Activated CD8-positive, alpha-beta T cell treated with anti-CD3 and anti-CD28 coated beads, Interleukin-2, amount 10 ng/mL, durations not matched to agents 7 days and 5 days (primary cell): Measurements from ENCODE around the gene SBK1. TPM values are rescaled to one million over a fixed set of nuclear protein-coding genes. Genes with fewer than 3 reads are reported as not detected.

ENCODE experiments used
- ATAC-seq: fragments of 150-1000 bp; cut with Tn5 transposase; one replicate; pipeline ENCODE4 v1.10.0; 2021; ENCODE audit warnings: moderate library complexity
- CTCF ChIA-PET: fragments of 350-600 bp; sonication (Branson Sonifier 250); formaldehyde crosslinking; loops from one replicate; lab custom pipeline; 2021; ENCODE audit warnings: antibody characterized with exemption; lab: Charles Lee
- POLR2A ChIA-PET: fragments of 350-600 bp; sonication (Branson Sonifier 250); formaldehyde crosslinking; loops from one replicate; lab custom pipeline; 2021; ENCODE audit warnings: antibody characterized with exemption; lab: Charles Lee
- DNase-seq: peaks from one replicate; pipeline ENCODE4 v3.0.0-alpha.2; 2020
- H3K27ac Mint-ChIP-seq: one replicate; pipeline ENCODE4 v1.8.0; 2021; ENCODE audit warnings: mild to moderate bottlenecking, mixed read lengths
- H3K27me3 Mint-ChIP-seq: one replicate; pipeline ENCODE4 v1.8.0; 2021; ENCODE audit warnings: low read depth, mixed read lengths
- H3K36me3 Mint-ChIP-seq: one replicate; pipeline ENCODE4 v1.8.0; 2021; ENCODE audit warnings: low read depth, mixed read lengths
- H3K4me1 Mint-ChIP-seq: one replicate; pipeline ENCODE4 v1.8.0; 2021; ENCODE audit warnings: low read depth, mixed read lengths
- H3K4me3 Mint-ChIP-seq: one replicate; pipeline ENCODE4 v1.8.0; 2021; ENCODE audit warnings: mild to moderate bottlenecking, mixed read lengths
- H3K9me3 Mint-ChIP-seq: one replicate; pipeline ENCODE4 v1.8.0; 2022; ENCODE audit warnings: mixed read lengths; ENCODE audit not compliant: insufficient read depth
- total RNA-seq, 2 experiments: library from RNA; stranded (reverse); gene quantifications; one replicate each; pipeline ENCODE4 v1.2.3, GENCODE V29; 2021

SBK1 gene
- total RNA-seq, 2 experiments from 2014 or later: 10.0 to 10.7 TPM

DNA sequence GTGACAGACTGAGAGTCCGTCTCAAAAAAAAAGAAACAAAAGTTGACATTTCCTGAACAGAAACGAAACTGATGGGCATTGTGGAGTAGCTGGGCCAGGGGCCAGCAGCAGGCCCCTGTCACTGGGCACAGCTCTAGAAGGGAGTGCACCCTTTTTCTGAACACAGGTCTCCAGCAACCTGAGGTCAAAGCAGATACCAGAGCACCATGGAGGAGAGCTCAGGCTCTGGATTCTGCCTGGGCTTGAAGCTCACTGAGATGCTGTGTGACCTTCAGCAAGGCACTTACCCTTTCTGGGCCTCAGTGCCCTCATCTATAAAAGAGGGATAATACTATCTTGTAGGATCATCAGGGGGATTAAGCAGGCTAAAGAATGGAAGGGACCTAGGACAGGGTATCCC is 5.0 kb downstream of the SBK1 start:
- CTCF ChIA-PET: interaction anchor here (0.8 to 5.2 kb wide), 5 partner anchors 12 to 160 kb away, joined by 3 to 28 read pairs (median 7); no protein-coding TSS in a partner anchor
- H3K27me3 Mint-ChIP-seq: peaks cover 5% of the 10 kb centered on the region
- ATAC-seq (no peak), DNase-seq (no peak)
- H3K4me1 Mint-ChIP-seq: peaks cover 47% of the 10 kb centered on the region
- H3K4me3 Mint-ChIP-seq: peak overlapping the region; percentile 15
- no peaks in the 10 kb centered on the region for H3K9me3 Mint-ChIP-seq
- POLR2A ChIA-PET: interaction anchor here (0.7 to 1.5 kb wide), 3 partner anchors 11 to 86 kb away, joined by 3 to 6 read pairs (median 4); no protein-coding TSS in a partner anchor
- peaks cover 13% of the 10 kb centered on the region for H3K36me3 Mint-ChIP-seq
- H3K27ac Mint-ChIP-seq: peak overlapping the region; percentile 84

DNA sequence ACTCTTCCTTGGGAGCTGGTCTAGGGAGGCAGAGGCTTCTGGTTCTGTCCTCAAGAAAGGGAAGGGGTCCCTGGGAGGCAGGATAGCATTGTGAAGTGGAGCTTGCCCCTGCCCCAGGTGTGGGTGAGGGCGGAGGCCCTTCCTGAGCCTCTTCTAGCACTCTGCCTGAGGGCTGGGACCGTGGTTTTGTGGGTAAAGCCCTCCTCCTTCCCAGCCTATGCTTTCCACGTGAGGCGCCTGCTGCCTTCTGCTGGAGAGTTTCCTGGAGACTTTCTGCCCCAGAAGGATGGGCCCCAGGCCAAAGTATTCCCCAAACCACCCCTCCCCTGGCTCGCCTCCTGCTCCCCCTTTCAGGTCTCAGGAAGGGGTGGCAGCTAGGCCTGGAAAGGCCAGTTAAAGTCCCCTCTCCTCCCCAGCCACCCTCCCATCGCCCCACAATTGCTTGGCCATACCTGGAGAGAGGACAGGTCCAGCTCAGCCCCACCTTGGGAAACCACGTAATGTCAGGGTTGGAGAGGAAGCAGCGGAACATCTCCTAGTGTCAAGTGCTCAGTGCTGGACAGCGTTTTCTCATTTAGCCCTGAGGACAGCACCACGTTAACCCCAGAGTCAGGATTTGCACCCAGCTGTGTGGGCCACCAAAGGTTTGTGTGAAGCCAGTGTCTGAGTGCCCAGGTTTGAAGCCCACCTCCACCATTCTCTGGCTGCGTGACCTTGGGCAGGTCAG is 5.6 kb downstream of the SBK1 start:
- peak overlapping the region; percentile 15 for H3K4me3 Mint-ChIP-seq

DNA sequence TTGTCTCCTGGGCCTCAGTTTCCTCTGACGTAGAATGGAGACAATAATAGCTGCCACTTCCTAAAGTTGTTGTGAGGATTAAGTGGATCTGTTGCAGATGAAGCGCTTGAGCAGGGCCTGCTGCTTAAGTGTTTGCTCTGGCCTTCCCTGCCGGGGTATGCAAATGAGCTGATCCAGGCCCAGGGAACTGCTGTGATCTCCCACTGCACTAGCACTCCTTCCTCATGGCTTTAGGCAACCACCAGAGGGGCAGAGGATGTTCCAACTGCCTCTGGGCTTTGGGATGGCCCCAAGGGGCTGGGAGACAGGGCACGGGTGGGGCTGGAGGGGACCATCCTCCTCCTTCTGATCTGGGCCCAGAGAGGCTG is 6.2 kb downstream of the SBK1 start:
- no peak for ATAC-seq
- no peak for DNase-seq
- Mint-ChIP-seq H3K27ac (no peak overlapping the region), H3K36me3 (peaks cover 13% of the 10 kb centered on the region), H3K4me3 (no peak overlapping the region), H3K27me3 (peaks cover 5% of the 10 kb centered on the region), H3K4me1 (peaks cover 46% of the 10 kb centered on the region), H3K9me3 (no peaks in the 10 kb centered on the region)
- POLR2A ChIA-PET: interaction anchor here (0.6 to 0.8 kb wide), 2 partner anchors 11 to 21 kb away, joined by 3 read pairs; no protein-coding TSS in a partner anchor
- CTCF ChIA-PET: interaction anchor here (0.8 to 5.2 kb wide), 4 partner anchors 17 to 21 kb away, joined by 3 to 28 read pairs (median 6); no protein-coding TSS in a partner anchor

More for the DNA sequence above, 5.6 kb downstream of the SBK1 start:
- peak; percentile 34 for ATAC-seq
- H3K4me1 Mint-ChIP-seq: peaks cover 47% of the 10 kb centered on the region
- H3K36me3 Mint-ChIP-seq: peaks cover 13% of the 10 kb centered on the region
- no peaks in the 10 kb centered on the region for H3K9me3 Mint-ChIP-seq
- DNase-seq: peak; percentile 58
- ChIA-PET CTCF (interaction anchor here (0.8 to 5.2 kb wide), 5 partner anchors 11 to 161 kb away, joined by 3 to 28 read pairs (median 7); no protein-coding TSS in a partner anchor), POLR2A (interaction anchor here (0.7 to 1.5 kb wide), 3 partner anchors 11 to 20 kb away, joined by 3 to 6 read pairs (median 4); no protein-coding TSS in a partner anchor)
- peaks cover 5% of the 10 kb centered on the region for H3K27me3 Mint-ChIP-seq
- H3K27ac Mint-ChIP-seq: peak overlapping the region; percentile 84

DNA sequence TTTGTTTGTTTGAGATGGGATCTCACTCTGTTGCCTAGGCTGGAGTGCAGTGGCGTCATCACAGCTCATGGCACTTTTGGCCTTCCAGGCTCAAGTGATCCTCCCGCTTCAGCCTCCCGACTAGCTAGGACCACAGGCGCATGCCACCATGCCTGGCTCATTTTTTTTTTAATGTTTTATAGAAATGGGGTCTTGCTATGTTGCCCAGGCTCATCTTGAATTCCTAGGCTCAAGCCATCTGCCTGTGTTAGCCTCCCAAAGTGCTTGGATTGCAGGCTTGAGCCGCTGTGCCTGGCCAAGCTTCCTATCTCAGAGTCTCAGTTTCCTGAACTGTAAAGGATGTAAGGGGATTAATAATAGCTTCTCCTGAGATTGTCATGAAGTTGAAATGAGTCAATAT is 8.0 kb downstream of the SBK1 start:
- Mint-ChIP-seq H3K4me3 (no peak overlapping the region), H3K27ac (no peak overlapping the region), H3K36me3 (peaks cover 10% of the 10 kb centered on the region), H3K4me1 (peaks cover 28% of the 10 kb centered on the region), H3K9me3 (no peaks in the 10 kb centered on the region), H3K27me3 (no peaks in the 10 kb centered on the region)
- DNase-seq (no peak), ATAC-seq (no peak)
- ChIA-PET POLR2A (interaction anchor here (1.2 kb wide), 1 partner anchor 563 kb away, joined by 3 read pairs; no protein-coding TSS in a partner anchor), CTCF (interaction anchor here (1.2 to 5.2 kb wide), 5 partner anchors 10 to 23 kb away, joined by 3 to 28 read pairs (median 5); no protein-coding TSS in a partner anchor)

DNA sequence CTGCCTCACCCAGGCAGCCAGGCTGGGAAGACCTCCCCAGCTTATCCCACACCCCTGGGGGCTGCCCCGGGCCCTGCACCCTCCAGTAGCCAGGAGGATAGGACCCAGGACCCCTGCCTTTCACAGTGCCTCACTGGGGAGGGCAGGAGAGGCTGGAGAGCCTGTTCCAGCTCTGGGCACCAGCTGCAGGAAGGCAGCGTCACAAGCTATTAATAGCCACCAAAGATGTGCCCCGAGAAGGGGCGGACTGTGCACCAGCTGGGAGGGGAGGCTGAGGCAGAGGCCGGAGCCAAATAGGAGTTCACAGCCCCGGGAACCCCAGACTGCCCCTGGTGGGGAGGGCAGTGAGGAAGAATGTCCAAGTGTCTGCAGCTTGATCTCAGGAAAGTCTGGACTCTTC is 8.8 kb downstream of the SBK1 start:
- no peak overlapping the region for H3K4me3 Mint-ChIP-seq
- H3K36me3 Mint-ChIP-seq: peaks cover 7% of the 10 kb centered on the region
- peaks cover 24% of the 10 kb centered on the region for H3K4me1 Mint-ChIP-seq
- no peaks in the 10 kb centered on the region for H3K27me3 Mint-ChIP-seq
- ATAC-seq (no peak), DNase-seq (no peak)
- no peaks in the 10 kb centered on the region for H3K9me3 Mint-ChIP-seq
- ChIA-PET POLR2A (interaction anchor here (1.2 kb wide), 1 partner anchor 562 kb away, joined by 3 read pairs; no protein-coding TSS in a partner anchor), CTCF (interaction anchor here (0.7 to 5.2 kb wide), 5 partner anchors 12 to 83 kb away, joined by 3 to 28 read pairs (median 4); no protein-coding TSS in a partner anchor)
- H3K27ac Mint-ChIP-seq: no peak overlapping the region

DNA sequence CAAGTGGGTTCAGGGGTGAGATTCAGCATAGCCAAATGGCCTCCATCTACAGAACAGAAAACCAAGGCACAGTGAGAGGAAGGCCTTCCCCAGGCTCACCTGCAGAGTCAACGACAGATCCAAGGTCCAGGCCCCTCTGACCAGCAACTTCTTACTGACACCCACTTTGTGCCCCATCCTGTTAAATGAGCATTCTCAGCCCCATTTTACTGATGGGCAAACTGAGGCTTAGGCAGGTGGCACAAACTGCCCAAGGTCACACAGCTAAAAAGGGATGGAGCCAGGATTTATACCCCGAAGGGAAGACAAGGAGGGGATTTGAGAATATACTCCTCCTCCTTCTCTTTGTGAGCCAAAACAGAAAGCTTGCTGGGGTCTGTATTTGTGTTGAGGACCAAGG is 9.3 kb downstream of the SBK1 start:
- DNase-seq (no peak), ATAC-seq (no peak)
- H3K9me3 Mint-ChIP-seq: no peaks in the 10 kb centered on the region
- H3K4me1 Mint-ChIP-seq: peaks cover 20% of the 10 kb centered on the region
- no peak overlapping the region for H3K27ac Mint-ChIP-seq
- ChIA-PET CTCF (interaction anchor here (1.2 to 5.2 kb wide), 2 partner anchors 16 to 25 kb away, joined by 4 to 28 read pairs; no protein-coding TSS in a partner anchor), POLR2A (interaction anchor here (0.6 to 1.2 kb wide), 2 partner anchors 9 to 80 kb away, joined by 3 to 6 read pairs; partner anchors contain the start of gene SBK1)
- H3K27me3 Mint-ChIP-seq: no peaks in the 10 kb centered on the region
- H3K36me3 Mint-ChIP-seq: peaks cover 5% of the 10 kb centered on the region
- H3K4me3 Mint-ChIP-seq: no peak overlapping the region

DNA sequence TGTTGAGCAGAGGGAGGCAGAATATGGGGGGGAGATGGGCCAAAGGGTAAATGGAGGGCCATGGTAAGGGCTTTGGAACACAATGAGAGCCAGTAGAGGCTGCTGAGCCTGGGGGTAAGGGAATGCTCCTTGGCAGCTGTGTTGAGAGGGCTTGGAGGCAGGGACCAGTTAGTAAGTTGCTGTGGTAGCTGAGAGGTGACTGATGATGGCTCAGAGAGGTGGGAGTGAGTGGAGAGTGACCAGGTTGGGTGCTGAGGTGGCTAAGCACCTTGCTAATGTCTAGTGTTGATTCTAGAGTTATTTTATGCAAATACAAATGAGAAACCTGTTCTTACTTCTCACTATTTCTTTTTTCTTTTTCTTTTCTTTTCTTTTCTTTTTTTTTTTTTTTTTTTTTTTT is 10.8 kb downstream of the SBK1 start:
- POLR2A ChIA-PET: interaction anchor here (0.6 kb wide), 1 partner anchor 9 kb away, joined by 4 read pairs; no protein-coding TSS in a partner anchor
- no peaks in the 10 kb centered on the region for H3K9me3 Mint-ChIP-seq
- H3K4me1 Mint-ChIP-seq: peaks cover 5% of the 10 kb centered on the region
- no peaks in the 10 kb centered on the region for H3K27me3 Mint-ChIP-seq
- H3K27ac Mint-ChIP-seq: no peak overlapping the region
- CTCF ChIA-PET: interaction anchor here (1.3 kb wide), 1 partner anchor 13 kb away, joined by 3 read pairs; no protein-coding TSS in a partner anchor
- H3K36me3 Mint-ChIP-seq: peaks cover 2% of the 10 kb centered on the region
- H3K4me3 Mint-ChIP-seq: no peak overlapping the region
- ATAC-seq (no peak), DNase-seq (no peak)

DNA sequence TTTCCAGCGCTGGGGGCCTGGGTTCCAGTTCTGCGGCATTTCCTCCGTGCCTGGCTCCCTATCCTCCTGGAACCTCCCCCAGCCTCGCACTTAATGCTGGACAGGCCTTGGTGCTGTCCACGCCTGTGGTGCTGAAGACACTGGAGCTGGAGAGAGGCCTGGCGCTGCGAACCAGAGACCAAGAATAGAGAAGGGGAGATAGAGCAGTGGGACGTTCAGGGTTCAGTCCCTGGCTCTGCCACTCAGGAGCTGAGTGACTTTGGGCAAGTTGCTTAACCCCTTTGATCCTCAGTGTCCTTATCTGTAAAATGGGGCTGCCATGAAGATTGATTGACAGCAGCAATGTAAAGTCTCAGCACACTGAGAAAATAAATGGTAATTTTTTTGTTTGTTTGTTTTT is 11.9 kb downstream of the SBK1 start:
- Mint-ChIP-seq H3K36me3 (peaks cover 8% of the 10 kb centered on the region), H3K4me3 (no peak overlapping the region), H3K27ac (no peak overlapping the region), H3K4me1 (peaks cover 6% of the 10 kb centered on the region), H3K9me3 (no peaks in the 10 kb centered on the region), H3K27me3 (no peaks in the 10 kb centered on the region)
- ChIA-PET CTCF (interaction anchor here (1.3 to 1.8 kb wide), 2 partner anchors 12 to 27 kb away, joined by 3 to 7 read pairs; no protein-coding TSS in a partner anchor), POLR2A (interaction anchor here (0.6 kb wide), 2 partner anchors 39 to 187 kb away, joined by 5 to 6 read pairs; no protein-coding TSS in a partner anchor)
- DNase-seq: peak; percentile 56
- peak; percentile 39 for ATAC-seq

DNA sequence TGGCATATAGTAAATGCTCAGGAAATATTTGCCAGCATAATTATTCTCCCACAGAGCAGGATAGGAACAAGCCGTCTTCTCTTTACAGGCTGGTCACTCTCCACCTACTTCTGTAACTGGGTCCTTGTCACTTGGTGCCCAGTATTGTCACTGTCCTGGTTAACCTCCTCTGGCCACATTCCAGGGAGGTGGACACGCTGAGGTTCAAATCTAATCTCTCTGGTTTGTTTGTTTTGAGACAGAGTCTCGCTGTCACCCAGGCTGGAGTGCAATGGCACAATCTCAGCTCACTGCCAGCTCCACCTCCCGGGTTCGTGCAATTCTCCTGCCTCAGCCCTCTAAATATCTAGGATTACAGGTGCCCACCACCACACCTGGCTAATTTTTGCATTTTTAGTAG is 15.6 kb downstream of the SBK1 start:
- Mint-ChIP-seq H3K4me3 (no peak overlapping the region), H3K36me3 (peaks cover 22% of the 10 kb centered on the region)
- POLR2A ChIA-PET: interaction anchor here (1.2 kb wide), 1 partner anchor 11 kb away, joined by 6 read pairs; no protein-coding TSS in a partner anchor

DNA sequence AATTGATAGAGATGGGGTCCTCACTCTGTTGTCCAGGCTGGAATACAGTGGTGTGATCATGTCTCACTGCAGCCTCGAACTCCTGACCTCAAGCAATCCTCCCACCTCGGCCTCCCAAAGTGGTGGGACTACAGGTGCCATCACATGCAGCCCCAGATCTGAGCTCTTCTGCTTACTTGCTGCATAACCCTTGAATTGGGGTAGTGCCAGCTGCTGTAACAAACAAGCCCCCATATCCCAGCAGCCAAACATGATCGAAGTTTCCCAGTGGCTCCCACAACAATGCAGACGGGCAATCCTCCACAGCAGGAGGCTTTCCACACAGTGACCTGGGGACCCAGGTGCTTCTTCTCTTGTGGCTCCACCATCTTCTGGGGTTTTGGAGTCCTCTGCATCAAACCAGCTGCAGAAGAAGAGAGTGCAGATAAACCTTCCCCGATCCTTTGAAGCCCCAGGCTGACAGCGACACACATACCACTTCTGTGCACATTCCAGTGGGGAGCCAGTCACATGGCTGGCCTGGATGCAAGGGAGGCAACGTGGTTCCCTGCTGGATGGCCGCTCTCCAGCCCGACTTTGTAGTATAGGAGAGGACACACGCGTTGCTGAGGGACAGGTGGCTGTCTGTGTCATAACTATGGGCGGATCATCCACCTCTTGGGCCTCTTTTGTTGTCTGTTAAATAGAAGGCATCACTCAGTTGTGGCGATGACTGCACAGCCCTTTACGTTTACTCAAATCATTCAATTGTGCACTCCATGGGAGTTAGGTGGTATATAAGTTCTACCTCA is 16.7 kb downstream of the SBK1 start:
- ATAC-seq (no peak), DNase-seq (no peak)
- POLR2A ChIA-PET: interaction anchor here (1.0 to 1.8 kb wide), 4 partner anchors 9 to 17 kb away, joined by 3 to 7 read pairs (median 4); partner anchors contain the start of gene SBK1
- Mint-ChIP-seq H3K27ac (peak overlapping the region; percentile 93), H3K9me3 (no peaks in the 10 kb centered on the region), H3K27me3 (no peaks in the 10 kb centered on the region), H3K4me1 (peaks cover 41% of the 10 kb centered on the region), H3K36me3 (peaks cover 22% of the 10 kb centered on the region), H3K4me3 (no peak overlapping the region)
- CTCF ChIA-PET: interaction anchor here (1.2 to 4.4 kb wide), 6 partner anchors 11 to 31 kb away, joined by 4 to 33 read pairs (median 8); partner anchors contain the start of gene SBK1

More for the DNA sequence above, 15.6 kb downstream of the SBK1 start:
- no peaks in the 10 kb centered on the region for H3K27me3 Mint-ChIP-seq
- no peaks in the 10 kb centered on the region for H3K9me3 Mint-ChIP-seq
- DNase-seq (no peak), ATAC-seq (no peak)
- H3K4me1 Mint-ChIP-seq: peaks cover 41% of the 10 kb centered on the region
- CTCF ChIA-PET: interaction anchor here (4.3 to 4.4 kb wide), 2 partner anchors 27 to 30 kb away, joined by 16 to 33 read pairs; no protein-coding TSS in a partner anchor
- H3K27ac Mint-ChIP-seq: peak overlapping the region; percentile 39
